Endothelial cell of umbilical vein (primary cell): ENCODE measurements around the gene DGCR2. TPM values are rescaled to one million over a fixed set of nuclear protein-coding genes. Genes with fewer than 3 reads are reported as not detected.

Experiments
- BruUV-seq: library from RNA; stranded (reverse); fragments of 400-500 nt; replicated peaks from 2 replicates; lab custom pipeline; 2021; lab: Mats Ljungman, UMichigan
- CTCF ChIA-PET: fragments of 300-600, 350-600 bp; sonication (Branson Sonifier 250); formaldehyde crosslinking; loops from one replicate; lab custom pipeline; 2021; ENCODE audit warnings: antibody characterized with exemption, inconsistent platforms; lab: Charles Lee
- POLR2A ChIA-PET: fragments of 300-600, 350-600 bp; sonication (Branson Sonifier 250); formaldehyde crosslinking; loops from one replicate; lab custom pipeline; 2021; ENCODE audit warnings: antibody characterized with exemption, inconsistent platforms; lab: Charles Lee
- DNase-seq: peaks from one replicate; pipeline ENCODE4 v3.0.0-alpha.2; 2011; ENCODE audit warnings: low read depth, low spot score
- FAIRE-seq: peaks from 2 replicates; lab custom pipeline; 2011; peaks lifted over from hg19 to GRCh38; lab: Jason Lieb, UNC
- H2AFZ ChIP-seq: 2 replicates; pipeline ENCODE4 v1.6.0; 2012; ENCODE audit warnings: low read depth, low read length, control low read depth, inconsistent platforms
- H3K27ac ChIP-seq: 2 replicates; pipeline ENCODE4 v1.5.1; 2011; ENCODE audit warnings: low read depth, mild to moderate bottlenecking, control low read depth, low read length, moderate library complexity; ENCODE audit not compliant: insufficient read depth
- H3K27me3 ChIP-seq, 2 experiments: 2 replicates each; pipeline versions ENCODE4 v1.6.0 to v1.6.1; 2011; ENCODE audit warnings: low read length in 2 of 2, mixed read lengths in 1 of 2; ENCODE audit not compliant: control insufficient read depth in 2 of 2, insufficient read depth in 2 of 2
- H3K36me3 ChIP-seq, 2 experiments: 2 replicates in 1 of 2; 3 replicates in 1 of 2; pipeline ENCODE4 v1.5.1; 2011; ENCODE audit warnings: low read length in 2 of 2, mild to moderate bottlenecking in 1 of 2, moderate library complexity in 1 of 2; ENCODE audit not compliant: control insufficient read depth in 2 of 2, insufficient read depth in 2 of 2; ENCODE audit errors: extremely low read depth in 1 of 2
- H3K4me1 ChIP-seq: 3 replicates; pipeline ENCODE4 v1.5.1; 2011; ENCODE audit warnings: mild to moderate bottlenecking, low read length; ENCODE audit not compliant: control insufficient read depth, insufficient read depth; ENCODE audit errors: extremely low read depth
- H3K4me2 ChIP-seq: 2 replicates; pipeline ENCODE4 v1.6.1; 2011; ENCODE audit warnings: low read length, control low read depth, mixed read lengths; ENCODE audit not compliant: insufficient read depth
- H3K4me3 ChIP-seq, 3 experiments: fragments of 200-600 bp in 1 of 3; sonication (generic), shearing (Covaris generic) in 1 of 3; replicated peaks in 1 of 3; 2 replicates each; pipeline ENCODE4 v1.5.1; 2011 to 2016; ENCODE audit warnings: control low read depth in 3 of 3, low read length in 3 of 3, mild to moderate bottlenecking in 2 of 3, inconsistent platforms in 1 of 3, low read depth in 1 of 3, moderate library complexity in 1 of 3; ENCODE audit not compliant: insufficient read depth in 1 of 3
- H3K79me2 ChIP-seq: 2 replicates; pipeline ENCODE4 v1.6.0; 2012; ENCODE audit warnings: low read length, inconsistent platforms; ENCODE audit not compliant: control insufficient read depth, insufficient read depth
- H3K9ac ChIP-seq: replicated peaks from 2 replicates; pipeline ENCODE3; 2011; ENCODE audit warnings: low read length, control low read depth; ENCODE audit not compliant: insufficient read depth; ENCODE audit errors: extremely low read depth
- H3K9me1 ChIP-seq: replicated peaks from 3 replicates; pipeline ENCODE4 v1.6.0; 2011; ENCODE audit warnings: mild to moderate bottlenecking, low read length; ENCODE audit not compliant: control insufficient read depth, insufficient read depth; ENCODE audit errors: extremely low read depth
- H3K9me3 ChIP-seq: replicated peaks from 2 replicates; pipeline ENCODE4 v1.5.1; 2012; ENCODE audit warnings: low read length, inconsistent platforms; ENCODE audit not compliant: control insufficient read depth, insufficient read depth
- H4K20me1 ChIP-seq: replicated peaks from 2 replicates; pipeline ENCODE3; 2011; ENCODE audit warnings: mild to moderate bottlenecking, low read length; ENCODE audit not compliant: control insufficient read depth, insufficient read depth; ENCODE audit errors: extremely low read depth
- EZH2 ChIP-seq: IDR thresholded peaks from 2 replicates; pipeline ENCODE4 v1.6.1; 2012; ENCODE audit warnings: borderline replicate concordance, low read depth, mild to moderate bottlenecking, moderate library complexity, low read length, inconsistent platforms; ENCODE audit not compliant: severe bottlenecking
- FOS ChIP-seq: IDR thresholded peaks from 2 replicates; pipeline ENCODE4 v1.6.1; 2011; ENCODE audit warnings: mild to moderate bottlenecking, low read length, moderate library complexity, borderline replicate concordance; ENCODE audit not compliant: insufficient read depth
- GATA2 ChIP-seq: IDR thresholded peaks from 2 replicates; pipeline ENCODE4 v1.7.0; 2011; ENCODE audit warnings: low read depth, mild to moderate bottlenecking, moderate library complexity, mixed read lengths, low read length; ENCODE audit not compliant: insufficient read length, insufficient read depth
- JUN ChIP-seq: IDR thresholded peaks from 2 replicates; pipeline ENCODE4 v1.6.1; 2011; ENCODE audit warnings: borderline replicate concordance, low read depth; ENCODE audit not compliant: insufficient read length, insufficient read depth
- MYC ChIP-seq: IDR thresholded peaks from one replicate; pipeline ENCODE4 v1.6.1; 2011; ENCODE audit warnings: mild to moderate bottlenecking, low read depth, low read length
- POLR2A ChIP-seq: IDR thresholded peaks from 2 replicates; pipeline ENCODE4 v1.6.1; 2012; ENCODE audit warnings: low read depth, mild to moderate bottlenecking, control low read depth, low read length
- POLR2AphosphoS5 ChIP-seq: IDR thresholded peaks from 2 replicates; pipeline ENCODE4 v1.6.1; 2012; ENCODE audit warnings: low read depth, mild to moderate bottlenecking, control low read depth, low read length, moderate library complexity; ENCODE audit not compliant: insufficient read depth
- dilution Hi-C: fragments of 300-500 bp; cut with MboI; formaldehyde crosslinking; loops from one replicate; pipeline ENCODE4 v1.15.0; 2019; ENCODE audit warnings: low sequenced_read_pairs; ENCODE audit not compliant: extremely low pct_ligation_motif_present
- intact Hi-C: fragments of 100-400 bp; cut with micrococcal nuclease; formaldehyde crosslinking; loops from one replicate; pipeline ENCODE4 v1.10.0; 2022
- polyA plus RNA-seq, 4 experiments: library from polyadenylated mRNA; depleted of rRNA in 3 of 4; stranded (reverse) in 3 of 4; unstranded in 1 of 4; fragments of >200 nt; gene quantifications; 2 replicates each; pipeline versions ENCODE4 v1.2.1 to v1.2.3, GENCODE V29; 2011 to 2012; ENCODE audit warnings: missing spikeins in 1 of 4
- total RNA-seq: library from RNA; stranded (reverse); gene quantifications from 2 replicates; pipeline ENCODE4 v1.2.3, GENCODE V29; 2021
- TF ChIP-seq, protein P1 (sequence below): IDR thresholded peaks from 2 replicates; pipeline ENCODE4 v1.6.1; 2011; ENCODE audit not compliant: insufficient read depth, insufficient read length
- TF ChIP-seq, protein P2 (sequence below), 2 donors: IDR thresholded peaks; 1 replicate in 1 of 2; 2 replicates in 1 of 2; pipeline ENCODE4 v1.5.1; 2011; ENCODE audit warnings: low read length in 2 of 2, mild to moderate bottlenecking in 2 of 2, moderate library complexity in 2 of 2, control low read depth in 1 of 2, inconsistent platforms in 1 of 2, low read depth in 1 of 2; ENCODE audit not compliant: insufficient read depth in 1 of 2; ENCODE audit errors: extremely low read depth in 1 of 2

Gene DGCR2
- total and polyA plus RNA-seq, 2 donors (not counting 3 experiments of a cell fraction or from before 2014, with no cell fraction given), result 44.8 to 51.2 TPM

GRCh38 chr22:19143967-19144400 lies 21.8 kb upstream of the DGCR2 start:
- TSS peak; percentile 31 for BruUV-seq

More at GRCh38 chr22:19143967-19144400, 21.8 kb upstream of the DGCR2 start:
- peaks cover 10 to 25% of the 10 kb centered on the region in 2 experiments for H3K36me3 ChIP-seq
- H2AFZ ChIP-seq, result peak overlapping the region; percentile 77
- no peak for FAIRE-seq
- H4K20me1 ChIP-seq, result no peaks in the 10 kb centered on the region
- H3K27me3 ChIP-seq, result peaks cover 17 to 21% of the 10 kb centered on the region in 2 experiments
- CTCF ChIA-PET, result interaction anchor here (0.9 to 2.8 kb wide), 18 partner anchors 10 to 486 kb away, joined by 3 to 23 read pairs (median 5); partner anchors contain the start of genes CDC45, CLTCL1, DGCR2 and SLC25A1
- intact Hi-C loops (loop anchor here (1.0 kb wide), 3 partner anchors 22 to 486 kb away; partner anchors contain the start of genes DGCR2 and SLC25A1), dilution Hi-C loops (no loop called here)
- H3K27ac ChIP-seq, result peak overlapping the region; percentile 54
- H3K4me3 ChIP-seq, result peak overlapping the region; percentile 69 to 94 (median 78)
- H3K79me2 ChIP-seq, result peaks cover 11% of the 10 kb centered on the region
- H3K9ac ChIP-seq, result peak overlapping the region; percentile 94
- DNase-seq, result no peak
- TF ChIP-seq JUN (no peak), FOS (no peak), POLR2AphosphoS5 (no peak), POLR2A (no peak), EZH2 (no peak), GATA2 (no peak), MYC (no peak)
- TF ChIP-seq, protein P1, sequence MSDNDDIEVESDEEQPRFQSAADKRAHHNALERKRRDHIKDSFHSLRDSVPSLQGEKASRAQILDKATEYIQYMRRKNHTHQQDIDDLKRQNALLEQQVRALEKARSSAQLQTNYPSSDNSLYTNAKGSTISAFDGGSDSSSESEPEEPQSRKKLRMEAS, result no peak
- TF ChIP-seq, protein P2, sequence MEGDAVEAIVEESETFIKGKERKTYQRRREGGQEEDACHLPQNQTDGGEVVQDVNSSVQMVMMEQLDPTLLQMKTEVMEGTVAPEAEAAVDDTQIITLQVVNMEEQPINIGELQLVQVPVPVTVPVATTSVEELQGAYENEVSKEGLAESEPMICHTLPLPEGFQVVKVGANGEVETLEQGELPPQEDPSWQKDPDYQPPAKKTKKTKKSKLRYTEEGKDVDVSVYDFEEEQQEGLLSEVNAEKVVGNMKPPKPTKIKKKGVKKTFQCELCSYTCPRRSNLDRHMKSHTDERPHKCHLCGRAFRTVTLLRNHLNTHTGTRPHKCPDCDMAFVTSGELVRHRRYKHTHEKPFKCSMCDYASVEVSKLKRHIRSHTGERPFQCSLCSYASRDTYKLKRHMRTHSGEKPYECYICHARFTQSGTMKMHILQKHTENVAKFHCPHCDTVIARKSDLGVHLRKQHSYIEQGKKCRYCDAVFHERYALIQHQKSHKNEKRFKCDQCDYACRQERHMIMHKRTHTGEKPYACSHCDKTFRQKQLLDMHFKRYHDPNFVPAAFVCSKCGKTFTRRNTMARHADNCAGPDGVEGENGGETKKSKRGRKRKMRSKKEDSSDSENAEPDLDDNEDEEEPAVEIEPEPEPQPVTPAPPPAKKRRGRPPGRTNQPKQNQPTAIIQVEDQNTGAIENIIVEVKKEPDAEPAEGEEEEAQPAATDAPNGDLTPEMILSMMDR (IDR thresholded peaks at IDR 0.05; ENCODE audit: extremely low read depth in 1 of 2, insufficient read depth in 1 of 2, low read depth in 1 of 2, low read length in 2 of 2), result no peak
- peak overlapping the region; percentile 91 for H3K4me2 ChIP-seq
- no peaks in the 10 kb centered on the region for H3K9me1 ChIP-seq
- H3K4me1 ChIP-seq, result peaks cover 7% of the 10 kb centered on the region
- POLR2A ChIA-PET, result interaction anchor here (1.0 kb wide), 1 partner anchor 9 kb away, joined by 3 read pairs; no protein-coding TSS in a partner anchor
- no peaks in the 10 kb centered on the region for H3K9me3 ChIP-seq
